Ascending aorta (tissue), 2 donors: Measurements from ENCODE around the gene HTRA2. TPM values are rescaled to one million over a fixed set of nuclear protein-coding genes. Genes with fewer than 3 reads are reported as not detected.

Experiments used
- DNase-seq, 2 donors: peaks; one replicate each; pipeline ENCODE4 v3.0.0-alpha.2; 2019; ENCODE audit warnings: low spot score in 2 of 2
- H3K27ac ChIP-seq, 2 donors: fragments of 200-600 bp; sonication (generic); one replicate each; pipeline ENCODE4 v1.5.1; 2016 to 2017; ENCODE audit warnings: mild to moderate bottlenecking in 1 of 2
- H3K27me3 ChIP-seq: fragments of 200-600 bp; sonication (generic); one replicate; pipeline ENCODE4 v1.5.1; 2017
- H3K36me3 ChIP-seq, 2 donors: fragments of 200-600 bp; sonication (generic); one replicate each; pipeline ENCODE4 v1.5.1; 2016
- H3K4me1 ChIP-seq, 2 donors: fragments of 200-600 bp; sonication (generic); one replicate each; pipeline ENCODE4 v1.5.1; 2016 to 2017; ENCODE audit warnings: mild to moderate bottlenecking in 1 of 2
- H3K4me3 ChIP-seq, 2 donors: fragments of 200-600 bp; sonication (generic); one replicate each; pipeline ENCODE4 v1.5.1; 2016 to 2017; ENCODE audit warnings: mild to moderate bottlenecking in 1 of 2
- H3K9me3 ChIP-seq, 2 donors: fragments of 200-600 bp; sonication (generic); one replicate each; pipeline ENCODE4 v1.5.1; 2016
- CTCF ChIP-seq, 3 experiments: fragments of 200-600 bp in 2 of 3; fragments of 450-650 bp in 1 of 3; sonication (generic) in 2 of 3; IDR thresholded peaks; one replicate each; pipeline ENCODE4 v1.5.1; 2016 to 2019; ENCODE audit warnings: antibody characterized with exemption in 3 of 3, mild to moderate bottlenecking in 1 of 3, moderate library complexity in 1 of 3
- intact Hi-C: fragments of 100-400 bp; cut with DNase I; formaldehyde crosslinking; loops from one replicate; pipeline ENCODE4 v1.15.1; 2023
- total RNA-seq: library from RNA; depleted of rRNA; stranded (reverse); fragments of >200 nt; gene quantifications from one replicate; pipeline ENCODE4 v1.1.0, GENCODE V29; 2016

Gene HTRA2
- total RNA-seq, 1 donor from 2014 or later = 80.1 TPM

- no peak for DNase-seq
- no peak for TF ChIP-seq CTCF (IDR thresholded peaks at IDR 0.05)
- intact Hi-C loops = no loop called here
- Histone ChIP-seq H3K27me3 (no peaks in the 10 kb centered on the region), H3K27ac (no peak overlapping the region), H3K4me3 (no peak overlapping the region), H3K9me3 (no peaks in the 10 kb centered on the region), H3K36me3 (no peaks in the 10 kb centered on the region), H3K4me1 (peaks cover 0 to 5% of the 10 kb centered on the region in 2 donors)
These were observed 32.5 kb downstream of the HTRA2 start for GRCh38 chr2:74562126-74562775.

- H3K4me1 ChIP-seq = peaks cover 0 to 14% of the 10 kb centered on the region in 2 donors
- no peak for TF ChIP-seq CTCF (IDR thresholded peaks at IDR 0.05)
- no peak overlapping the region for H3K4me3 ChIP-seq
- intact Hi-C loops = no loop called here
- no peak overlapping the region for H3K27ac ChIP-seq
- H3K9me3 ChIP-seq = no peaks in the 10 kb centered on the region
- no peaks in the 10 kb centered on the region for H3K36me3 ChIP-seq
- no peaks in the 10 kb centered on the region for H3K27me3 ChIP-seq
- no peak for DNase-seq
These were observed 34.5 kb downstream of the HTRA2 start for GRCh38 chr2:74564222-74564621.

GRCh38 chr2:74566076-74566753 is 36.5 kb downstream of the HTRA2 start:
- peaks cover 0 to 14% of the 10 kb centered on the region in 2 donors for H3K4me1 ChIP-seq
- H3K36me3 ChIP-seq = no peaks in the 10 kb centered on the region
- no peaks in the 10 kb centered on the region for H3K9me3 ChIP-seq
- DNase-seq = no peak
- no peaks in the 10 kb centered on the region for H3K27me3 ChIP-seq
- intact Hi-C loops = no loop called here
- TF ChIP-seq CTCF (IDR thresholded peaks at IDR 0.05) = no peak
- H3K4me3 ChIP-seq = no peak overlapping the region
- no peak overlapping the region for H3K27ac ChIP-seq

- intact Hi-C loops = no loop called here
- DNase-seq = no peak
- Histone ChIP-seq H3K4me3 (no peak overlapping the region), H3K4me1 (peaks cover 0 to 14% of the 10 kb centered on the region in 2 donors), H3K36me3 (no peaks in the 10 kb centered on the region), H3K9me3 (no peaks in the 10 kb centered on the region), H3K27me3 (no peaks in the 10 kb centered on the region), H3K27ac (no peak overlapping the region)
- no peak for TF ChIP-seq CTCF (IDR thresholded peaks at IDR 0.05)
These were observed 37.0 kb downstream of the HTRA2 start for GRCh38 chr2:74566754-74567085.

GRCh38 chr2:74567881-74568280 is 38.1 kb downstream of the HTRA2 start:
- Histone ChIP-seq H3K9me3 (no peaks in the 10 kb centered on the region), H3K36me3 (no peaks in the 10 kb centered on the region), H3K4me3 (no peak overlapping the region), H3K4me1 (peaks cover 0 to 14% of the 10 kb centered on the region in 2 donors), H3K27me3 (no peaks in the 10 kb centered on the region), H3K27ac (no peak overlapping the region)
- intact Hi-C loops = loop anchor here (2.0 kb wide), 1 partner anchor 19 kb away; no protein-coding TSS in a partner anchor
- no peak for TF ChIP-seq CTCF (IDR thresholded peaks at IDR 0.05)
- DNase-seq = no peak
